NCI-H187 (cell line): ENCODE results near the gene UCP3.

ENCODE experiments used
- DNase-seq, 2 experiments: peaks; one replicate each; lab custom pipeline; 2025; lab: John Stamatoyannopoulos, UW

UCP3 gene, protein sequence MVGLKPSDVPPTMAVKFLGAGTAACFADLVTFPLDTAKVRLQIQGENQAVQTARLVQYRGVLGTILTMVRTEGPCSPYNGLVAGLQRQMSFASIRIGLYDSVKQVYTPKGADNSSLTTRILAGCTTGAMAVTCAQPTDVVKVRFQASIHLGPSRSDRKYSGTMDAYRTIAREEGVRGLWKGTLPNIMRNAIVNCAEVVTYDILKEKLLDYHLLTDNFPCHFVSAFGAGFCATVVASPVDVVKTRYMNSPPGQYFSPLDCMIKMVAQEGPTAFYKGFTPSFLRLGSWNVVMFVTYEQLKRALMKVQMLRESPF

DNA sequence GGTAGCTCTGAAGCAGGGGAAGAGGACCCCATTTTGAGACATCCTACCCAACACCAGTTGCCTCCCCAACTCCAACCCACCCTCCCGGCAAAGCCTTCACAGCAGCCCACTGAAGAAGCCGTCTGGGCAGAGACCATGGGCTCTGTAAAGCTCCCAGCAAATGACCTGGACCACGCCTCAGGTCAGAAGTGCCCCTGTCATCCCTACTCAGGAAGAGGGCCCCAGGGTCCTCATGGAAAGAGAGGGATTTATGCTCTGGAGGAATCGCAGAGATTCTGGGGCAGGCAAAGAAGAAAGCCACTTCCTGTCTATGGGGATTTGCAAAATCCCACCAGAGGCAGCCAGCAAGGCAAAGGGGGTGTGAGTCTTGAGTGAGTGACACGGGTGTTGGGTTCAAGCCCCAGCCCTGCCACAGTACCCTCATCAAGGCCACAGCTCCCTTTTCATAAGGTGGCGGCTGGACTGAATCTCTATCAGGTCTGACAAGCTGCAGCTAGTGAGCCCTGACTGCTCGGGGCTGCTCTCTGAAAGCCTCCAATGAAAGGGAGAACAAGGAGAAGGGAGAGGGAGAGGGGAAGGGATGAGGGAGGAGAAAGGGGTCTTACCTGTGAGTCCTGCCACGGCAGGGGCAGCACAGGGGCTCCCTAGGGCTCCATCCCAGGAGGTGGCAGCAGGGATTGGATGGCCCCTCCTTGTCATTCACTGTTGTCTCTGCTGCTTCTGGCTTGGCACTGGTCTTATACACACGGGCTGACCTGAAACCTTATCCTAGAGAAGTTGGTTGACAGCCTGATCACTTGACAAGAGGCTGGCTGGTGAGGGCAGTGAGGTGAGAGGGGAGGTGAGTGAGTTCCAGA lies at the start of gene UCP3:
Gene UCP3 (minus strand): TSS at position 713 of the 857 bp plus-strand sequence. CDS start 2,043 bp downstream, outside the sequence.
- DNase-seq, result peak in 1 of 2 experiments; percentile 10

DNA sequence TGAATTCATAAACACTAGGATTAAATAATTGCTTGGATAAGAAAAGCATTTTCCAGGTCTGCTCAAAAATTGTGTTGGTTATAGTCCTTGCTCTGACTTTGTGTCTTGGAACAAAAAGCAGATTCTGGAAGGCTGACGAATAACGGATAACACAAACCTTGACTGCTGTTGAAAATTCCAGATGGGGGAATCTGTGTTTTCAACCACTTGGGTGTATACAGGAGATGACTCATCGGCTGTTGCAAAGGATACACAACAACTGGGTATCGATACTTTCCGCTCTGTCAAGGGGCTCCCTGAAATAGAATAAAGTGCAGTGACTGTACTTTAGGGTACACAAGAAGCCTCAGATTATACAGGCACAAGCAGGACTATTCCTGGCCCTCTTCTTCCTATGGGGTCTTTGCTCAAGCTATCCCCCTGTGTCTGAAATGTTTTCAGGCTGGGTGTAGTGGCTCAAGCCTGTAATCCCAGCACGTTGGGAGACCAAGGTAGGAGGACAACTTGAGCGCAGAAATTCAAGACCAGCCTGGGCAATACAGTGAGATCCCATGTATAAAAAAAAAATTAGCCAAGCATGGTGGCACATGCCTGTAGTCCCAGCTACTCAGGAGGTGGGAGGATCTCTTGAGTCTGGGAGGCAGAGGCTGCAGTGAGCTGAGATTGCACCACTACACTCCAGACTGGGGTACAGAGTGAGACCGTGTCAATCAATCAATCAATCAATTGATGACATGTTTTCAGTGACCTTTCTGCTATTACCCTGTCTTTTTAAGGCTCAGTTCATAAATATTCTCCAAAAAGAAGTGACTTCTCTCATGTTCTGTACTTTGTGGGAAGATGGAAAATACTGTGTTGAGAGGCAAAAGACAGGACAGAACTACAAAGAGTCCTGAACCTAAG lies 48.6 kb upstream of the UCP3 start:
- no peak for DNase-seq

DNA sequence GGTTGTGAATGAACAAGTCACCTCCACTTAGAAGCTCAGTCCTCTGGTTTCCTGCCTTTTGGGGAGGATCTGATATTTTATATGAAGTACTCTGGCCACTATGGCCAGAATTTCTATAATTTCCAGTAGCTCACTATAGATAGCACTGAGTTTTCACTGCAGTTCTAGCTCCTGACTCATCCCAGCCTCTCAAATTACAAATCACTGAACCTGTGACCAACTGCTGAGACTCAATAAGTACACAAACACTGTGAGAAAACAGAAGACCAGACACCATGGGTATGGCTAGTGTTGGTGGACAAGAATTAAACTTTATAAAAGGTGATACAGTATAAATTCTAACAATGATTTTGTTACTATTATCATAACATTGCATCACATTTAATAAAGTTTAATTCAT lies 47.1 kb upstream of the UCP3 start:
- DNase-seq, result no peak

DNA sequence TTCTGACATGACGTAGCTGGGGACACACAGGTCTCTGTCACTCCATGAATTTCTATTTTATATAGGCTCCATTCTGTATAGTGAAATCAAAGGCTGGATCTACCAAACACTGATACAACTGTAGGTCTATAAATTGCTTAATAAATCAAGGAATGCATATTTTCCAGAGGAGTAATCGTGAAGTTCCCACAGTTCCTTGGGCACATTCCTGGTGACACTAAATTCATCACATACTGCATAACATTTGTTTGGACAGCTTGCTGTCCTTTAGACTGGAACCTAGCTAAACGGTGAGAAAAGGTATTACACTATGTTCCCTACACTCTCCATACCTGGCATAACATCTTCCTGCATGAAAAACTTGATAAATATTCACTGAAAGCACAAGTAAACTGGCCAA lies 41.6 kb upstream of the UCP3 start:
- DNase-seq, result no peak

DNA sequence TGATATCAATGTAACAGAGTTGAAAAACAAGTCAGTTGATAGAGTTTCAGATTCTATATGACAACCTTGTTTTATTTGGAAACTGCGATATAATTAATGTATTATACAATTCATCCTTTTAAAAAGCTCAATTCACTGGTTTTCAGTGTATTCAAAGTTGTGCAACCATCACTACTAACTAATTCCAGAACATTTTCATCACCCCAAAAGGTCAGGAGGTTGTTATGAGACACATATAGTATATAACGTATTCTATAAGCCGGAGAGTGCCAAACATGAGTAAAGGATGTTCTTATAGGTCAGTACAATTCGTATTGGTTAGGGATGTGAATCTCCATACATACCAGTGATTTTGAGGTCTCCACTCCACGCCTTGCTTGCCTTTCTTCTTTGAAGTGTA lies 40.1 kb upstream of the UCP3 start:
- DNase-seq, result no peak

DNA sequence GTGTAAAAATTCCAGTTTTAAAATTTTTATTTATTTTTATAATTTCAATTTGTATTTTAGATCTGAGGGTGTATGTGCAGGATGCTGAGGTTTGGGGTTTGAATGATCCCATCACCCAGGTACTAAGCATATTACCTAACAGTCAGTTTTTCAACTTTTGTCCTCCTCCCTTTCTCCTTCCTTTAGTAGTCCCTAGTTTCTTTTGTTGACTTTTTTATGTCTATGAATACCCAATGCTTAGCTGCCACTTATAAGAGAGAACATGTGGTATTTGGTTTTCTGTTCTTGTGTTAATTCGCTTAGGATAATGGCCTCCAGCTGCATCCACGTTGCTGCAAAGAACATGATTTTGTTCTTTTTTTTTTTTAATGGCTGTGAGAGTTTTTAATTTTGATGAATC lies 35.7 kb upstream of the UCP3 start:
- no peak for DNase-seq

DNA sequence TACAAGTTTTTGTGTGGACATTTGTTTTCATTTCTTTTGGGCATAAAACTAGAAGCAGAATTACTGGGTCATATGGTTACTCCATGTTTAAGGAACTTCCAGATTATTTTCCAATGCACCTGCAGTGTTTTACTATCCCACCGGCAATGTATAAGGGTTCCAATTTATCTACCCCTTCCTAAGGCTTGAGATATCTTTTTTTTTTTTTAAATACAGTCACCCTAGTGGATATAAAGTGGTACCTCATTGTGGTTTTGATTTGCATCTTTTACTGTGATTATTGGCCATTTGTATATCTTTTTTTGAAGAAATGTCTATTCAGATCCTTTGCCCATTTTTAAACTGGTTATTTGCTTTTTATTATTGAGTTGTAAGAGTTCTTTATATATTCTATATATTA lies 34.6 kb upstream of the UCP3 start:
- DNase-seq, result no peak

DNA sequence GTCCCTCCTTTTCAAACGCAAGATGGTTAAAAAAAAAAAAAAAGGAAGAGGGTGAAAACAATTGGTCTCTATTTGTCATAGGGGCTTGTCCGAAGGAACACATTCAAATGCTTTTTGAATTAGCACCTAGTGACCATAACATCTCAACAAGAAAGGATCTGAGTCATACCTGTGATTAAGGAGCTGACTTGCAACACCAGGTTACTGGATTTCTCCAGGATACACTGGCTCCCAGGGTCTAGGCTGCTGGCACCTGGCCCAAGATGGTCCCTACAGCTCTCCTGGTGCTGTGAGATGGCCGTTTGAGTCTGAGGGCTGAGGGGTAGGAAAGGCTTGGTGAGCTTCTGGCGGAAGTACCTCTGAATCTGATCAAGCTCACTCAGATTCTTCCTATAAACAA lies 28.4 kb upstream of the UCP3 start:
- no peak for DNase-seq

DNA sequence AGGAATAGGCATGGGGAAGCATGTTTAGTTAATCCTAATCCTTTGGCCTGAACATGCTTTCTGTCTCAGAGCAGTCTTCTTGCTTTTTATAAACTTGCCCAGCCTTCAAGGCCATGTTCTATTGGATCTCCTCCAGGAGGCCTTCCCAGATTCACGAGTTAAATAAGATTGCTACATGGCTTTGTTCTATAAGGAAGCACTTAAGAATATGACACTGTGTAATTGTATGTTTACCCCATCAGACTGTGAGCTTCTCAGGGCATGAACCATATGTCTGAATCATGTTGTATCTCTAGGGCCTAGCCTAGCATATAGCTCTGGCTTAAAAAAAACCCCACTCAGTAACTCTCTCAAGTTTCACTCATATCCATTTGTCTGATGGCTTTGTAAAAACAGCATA lies 26.4 kb upstream of the UCP3 start:
- no peak for DNase-seq

DNA sequence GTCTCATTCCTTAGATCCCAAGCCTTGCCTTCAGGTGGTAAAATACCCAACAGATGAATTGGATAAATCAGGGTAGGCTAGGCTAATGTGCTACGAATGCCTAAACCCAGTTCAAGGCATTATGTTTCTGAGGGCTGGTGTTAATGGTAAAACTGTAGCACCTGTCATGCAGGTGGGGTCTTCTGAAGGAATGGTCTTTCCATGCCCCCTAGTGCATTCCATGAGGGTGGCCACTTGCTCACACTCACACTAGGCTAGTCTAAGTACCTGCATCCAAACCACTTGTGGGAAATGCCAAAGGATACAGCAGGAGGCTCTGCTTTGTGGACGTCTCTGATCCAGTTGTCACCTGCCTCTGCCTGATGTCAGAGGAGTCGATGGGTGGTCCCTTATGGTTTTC lies 24.2 kb upstream of the UCP3 start:
- DNase-seq, result no peak

DNA sequence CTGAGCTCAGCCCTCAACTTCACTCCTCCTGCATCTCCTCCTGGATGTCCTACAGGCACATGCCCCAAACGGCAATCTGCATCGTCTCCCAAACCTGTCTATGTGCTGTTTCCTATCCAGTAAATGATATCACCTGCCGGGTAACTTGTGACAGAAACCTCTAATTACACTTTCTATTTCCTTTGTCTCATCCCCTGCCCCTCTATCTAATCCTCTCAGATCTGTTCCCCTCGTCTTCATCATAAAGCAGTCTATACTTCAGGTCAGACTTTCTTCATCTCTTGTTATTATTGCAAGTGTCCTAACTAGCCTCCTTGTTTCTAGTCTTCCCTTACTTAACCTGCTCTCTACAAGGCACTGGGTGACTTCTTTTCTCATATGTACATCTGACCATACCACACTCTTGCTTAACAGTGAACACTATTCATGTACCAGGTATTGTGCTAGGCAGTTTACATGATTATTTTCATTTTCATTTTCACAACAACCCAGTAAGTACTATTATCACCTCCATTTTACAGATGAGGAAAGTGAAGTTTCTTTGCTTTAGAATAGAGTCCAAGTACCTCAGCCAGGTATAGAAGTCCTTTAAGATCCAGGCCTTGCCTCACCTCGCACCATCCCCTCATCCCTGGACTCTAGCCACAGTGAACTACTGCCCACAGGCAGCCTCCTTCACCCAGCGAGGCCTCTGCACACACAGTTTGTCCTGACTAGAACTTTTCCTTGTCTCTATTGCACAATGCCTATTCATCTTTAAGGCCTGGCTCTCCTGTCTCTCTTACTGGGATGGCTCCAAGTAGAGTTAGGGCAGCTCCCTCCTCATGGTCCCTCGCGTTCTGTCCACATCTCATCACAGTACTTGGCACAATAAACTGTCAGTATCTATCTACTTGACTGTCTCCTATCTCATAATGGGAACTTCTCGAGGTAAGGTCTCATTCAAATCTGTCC lies 22.1 kb upstream of the UCP3 start:
- DNase-seq, result no peak

DNA sequence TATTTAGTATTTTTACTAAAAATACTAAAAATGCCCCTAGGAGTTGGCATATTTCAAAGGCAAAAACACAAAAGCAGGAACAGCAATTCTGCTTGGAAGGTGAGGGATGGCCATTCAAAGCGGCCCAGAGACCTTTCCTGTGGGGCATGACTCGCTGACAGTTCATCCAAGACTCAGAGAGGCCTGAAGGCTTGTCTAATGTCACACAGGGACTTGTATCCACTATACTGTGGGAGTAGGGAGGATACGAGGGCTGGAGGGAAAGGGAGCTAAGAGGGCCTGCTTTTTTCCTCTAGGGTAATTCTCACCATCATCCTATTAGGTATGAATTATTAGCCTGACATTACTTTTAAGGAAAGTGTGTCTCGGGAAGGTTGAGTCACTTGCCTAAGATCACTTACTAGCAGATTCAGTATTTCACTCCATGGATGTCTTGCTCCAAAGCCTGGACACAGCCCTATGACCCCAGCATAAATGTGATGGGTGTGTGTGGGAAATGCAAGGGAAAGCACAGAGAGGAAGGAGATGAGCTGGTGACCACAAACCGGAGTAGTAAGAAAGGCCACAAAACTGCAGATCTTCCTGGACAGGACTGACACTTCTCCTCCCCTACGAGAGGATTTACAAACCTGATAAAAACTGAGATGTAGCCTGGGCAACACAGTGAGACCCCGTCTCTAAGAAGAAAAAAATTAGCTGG lies 16.7 kb upstream of the UCP3 start:
- no peak for DNase-seq

DNA sequence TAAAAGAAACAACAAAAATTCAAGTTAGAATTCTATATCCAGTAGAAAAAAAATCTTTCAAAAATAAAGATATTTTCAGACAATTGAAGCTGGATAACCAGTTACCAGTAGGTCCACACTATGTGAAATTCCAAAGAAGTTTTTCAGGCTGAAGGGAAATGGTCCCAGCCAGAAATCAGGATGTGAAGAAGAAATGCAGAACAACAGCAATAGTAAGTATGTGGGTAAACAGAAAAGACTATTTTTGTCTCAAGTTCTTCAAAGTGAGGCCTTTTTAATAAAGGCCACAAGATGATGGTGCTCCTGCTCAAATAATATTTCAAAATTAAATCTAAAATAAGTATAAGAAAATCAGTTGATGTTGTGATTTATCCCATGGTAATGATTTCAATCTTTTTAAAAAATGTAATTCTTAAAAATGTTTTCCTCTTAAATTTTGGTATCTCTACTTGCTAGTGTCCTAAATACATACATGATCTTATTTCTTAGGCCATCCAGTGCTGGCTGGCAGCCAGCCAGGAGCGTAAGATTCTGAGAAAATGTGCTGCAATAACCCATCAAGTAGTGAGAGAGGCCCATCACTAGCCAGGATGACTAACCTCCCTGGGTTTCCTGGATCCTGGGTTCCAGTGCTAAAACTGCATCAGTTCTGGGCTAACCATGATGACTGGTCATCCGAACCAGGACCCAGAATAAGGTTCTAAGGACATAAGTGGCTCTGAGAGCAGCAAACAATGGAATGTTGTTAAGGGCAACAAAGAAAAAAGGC lies 15.6 kb upstream of the UCP3 start:
- no peak for DNase-seq

DNA sequence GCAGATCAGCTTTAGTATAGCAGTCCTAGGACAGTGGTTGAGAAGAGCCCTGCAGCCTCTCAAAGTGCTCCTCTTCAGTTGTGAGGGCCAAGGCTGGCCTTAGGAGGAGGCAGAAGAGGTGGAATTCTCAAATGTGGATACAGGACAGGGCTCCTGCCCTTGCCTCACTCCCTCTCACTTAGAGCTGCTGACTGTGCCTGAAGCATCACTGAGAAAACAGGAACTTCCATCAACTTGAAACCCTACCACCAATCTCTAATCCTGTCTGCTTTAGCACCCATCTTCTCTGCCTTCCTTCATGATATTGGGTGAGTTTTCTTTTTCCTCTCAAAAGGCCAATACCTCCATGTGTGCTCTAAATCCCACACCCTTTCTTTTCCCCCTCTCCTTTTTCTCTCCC lies 14.4 kb upstream of the UCP3 start:
- no peak for DNase-seq

DNA sequence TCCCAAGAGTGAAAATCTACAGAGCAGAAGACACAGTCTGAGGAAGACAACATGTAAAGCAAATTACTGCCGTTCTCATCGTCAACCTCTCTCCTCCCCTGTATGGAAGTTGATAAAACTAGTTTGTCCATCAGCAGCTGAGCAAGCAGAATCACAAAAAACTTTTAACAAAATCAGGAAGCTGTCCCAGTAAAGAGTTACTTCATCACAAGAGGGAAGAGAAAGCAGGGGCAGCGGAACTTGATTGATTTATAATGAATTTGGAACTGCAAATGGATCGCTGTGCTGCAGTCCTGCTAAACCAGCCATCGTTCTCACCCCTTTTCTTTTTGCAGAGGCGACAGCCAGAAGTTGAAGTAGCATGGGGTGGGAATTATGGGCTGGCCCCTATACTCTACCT lies 13.7 kb upstream of the UCP3 start:
- no peak for DNase-seq

DNA sequence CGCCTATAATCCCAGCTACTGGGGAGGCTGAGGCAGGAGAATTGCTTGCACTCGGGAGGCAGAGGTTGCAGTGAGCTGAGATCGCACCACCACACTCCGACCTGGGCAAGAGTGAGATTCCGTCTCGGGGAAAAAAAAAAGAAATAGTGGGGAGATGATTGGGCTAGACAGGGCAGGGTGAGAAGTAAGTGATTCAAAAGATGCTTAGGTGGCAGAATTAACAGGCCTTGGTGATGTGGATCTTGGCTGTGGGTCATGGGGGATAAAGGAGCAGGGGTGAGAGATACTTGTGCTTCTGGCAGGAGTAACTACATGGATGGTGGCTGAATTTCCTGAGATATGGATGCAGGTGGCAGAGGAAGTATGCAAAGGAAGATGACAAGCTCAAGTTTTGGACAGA lies 13.1 kb upstream of the UCP3 start:
- no peak for DNase-seq

DNA sequence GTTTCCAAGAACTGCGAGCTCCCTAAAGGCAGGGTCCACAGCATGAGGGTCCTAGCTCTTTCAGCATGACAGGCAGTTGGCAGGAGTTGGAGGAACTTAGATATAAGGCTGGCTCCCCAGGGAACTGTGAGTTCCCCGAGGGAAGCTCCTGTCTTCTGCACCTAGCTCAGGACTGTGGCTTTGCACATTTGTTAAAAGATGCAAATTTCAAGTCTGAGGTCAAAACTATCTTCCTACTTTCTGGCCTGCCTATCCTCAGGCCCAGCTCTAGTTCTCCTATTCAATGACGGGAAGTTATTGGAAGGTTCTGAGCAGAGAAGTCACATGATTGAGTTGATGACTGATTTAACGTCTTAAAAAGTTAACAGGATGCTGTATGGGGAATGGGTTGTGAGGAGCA lies 11.7 kb upstream of the UCP3 start:
- no peak for DNase-seq

DNA sequence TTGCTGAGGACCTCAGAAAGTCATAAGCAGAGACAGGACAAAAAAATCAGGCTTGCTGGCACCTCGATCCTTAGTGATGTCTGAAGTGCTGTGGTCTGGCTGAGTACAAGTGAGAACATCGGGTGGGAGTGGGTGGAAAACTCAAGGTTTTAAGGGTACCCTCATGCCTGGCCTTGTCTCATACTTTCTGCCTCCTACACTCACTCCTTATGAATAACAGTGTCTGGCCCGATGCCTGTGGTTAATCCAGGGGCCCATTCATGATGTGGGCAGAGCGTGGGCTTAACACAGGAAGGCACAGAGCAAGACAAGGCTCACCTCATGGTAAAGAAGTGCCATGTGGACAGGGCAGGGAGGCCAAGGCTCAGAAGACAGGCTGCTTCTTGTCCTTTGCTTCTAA lies 11.0 kb upstream of the UCP3 start:
- DNase-seq, result no peak

DNA sequence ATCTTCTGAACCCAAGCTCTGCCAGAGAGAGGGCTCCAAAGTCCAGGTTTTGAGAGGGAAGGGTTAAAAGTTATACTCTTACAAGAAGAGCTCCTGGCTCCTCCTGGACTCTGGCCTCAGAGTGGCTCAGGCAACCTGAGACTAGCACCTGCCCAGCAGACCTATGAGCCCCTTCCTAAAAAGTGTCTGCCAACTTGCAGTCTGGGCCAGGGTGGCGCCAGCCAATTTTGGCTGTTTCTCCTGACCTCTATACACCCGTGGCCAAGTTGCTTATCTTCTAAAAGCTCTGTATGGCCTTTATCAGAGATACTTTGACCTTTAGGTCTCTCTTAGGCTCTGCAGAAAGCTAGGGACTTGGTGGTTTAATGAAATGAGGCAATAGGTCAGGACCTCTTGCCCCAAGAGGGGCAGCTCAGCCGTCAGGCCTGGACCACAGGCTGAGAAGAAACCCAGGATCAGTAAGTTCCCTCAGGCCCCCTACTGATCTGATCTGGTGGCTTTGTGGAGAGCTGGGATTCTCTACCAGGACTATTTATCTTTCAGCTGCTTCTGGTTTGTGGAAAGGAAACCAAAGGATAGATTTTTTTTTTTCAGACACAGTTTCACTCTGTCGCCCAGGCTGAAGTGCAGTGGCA lies 10.3 kb upstream of the UCP3 start:
- no peak for DNase-seq
